Muscle layer of colon (tissue), 2 donors: ENCODE results near the gene CEP135.

Source experiments
- H3K27ac ChIP-seq: one replicate; pipeline ENCODE4 v1.7.0; 2013; ENCODE audit warnings: low read depth, mild to moderate bottlenecking, low read length, moderate library complexity
- H3K27me3 ChIP-seq, 2 donors: one replicate each; pipeline ENCODE4 v1.7.0; 2013; ENCODE audit warnings: low read length in 2 of 2, mild to moderate bottlenecking in 2 of 2; ENCODE audit not compliant: insufficient read depth in 2 of 2, control insufficient read depth in 1 of 2
- H3K36me3 ChIP-seq: one replicate; pipeline ENCODE4 v1.7.0; 2013; ENCODE audit warnings: mild to moderate bottlenecking, low read length; ENCODE audit not compliant: insufficient read depth
- H3K4me1 ChIP-seq: one replicate; pipeline ENCODE4 v1.7.0; 2013; ENCODE audit warnings: mild to moderate bottlenecking, low read length; ENCODE audit not compliant: insufficient read depth
- H3K4me3 ChIP-seq, 2 donors: one replicate each; pipeline ENCODE4 v1.7.0; 2013; ENCODE audit warnings: low read length in 2 of 2, low read depth in 1 of 2, mild to moderate bottlenecking in 1 of 2, moderate library complexity in 1 of 2
- H3K9ac ChIP-seq: one replicate; pipeline ENCODE4 v1.7.0; 2013; ENCODE audit warnings: low read length
- H3K9me3 ChIP-seq: one replicate; pipeline ENCODE4 v1.7.0; 2013; ENCODE audit warnings: mild to moderate bottlenecking, low read length
- donor health status: abdominal sarcoma.
- donor health status: Adenocarcinoma of cecum.

CEP135 gene

DNA sequence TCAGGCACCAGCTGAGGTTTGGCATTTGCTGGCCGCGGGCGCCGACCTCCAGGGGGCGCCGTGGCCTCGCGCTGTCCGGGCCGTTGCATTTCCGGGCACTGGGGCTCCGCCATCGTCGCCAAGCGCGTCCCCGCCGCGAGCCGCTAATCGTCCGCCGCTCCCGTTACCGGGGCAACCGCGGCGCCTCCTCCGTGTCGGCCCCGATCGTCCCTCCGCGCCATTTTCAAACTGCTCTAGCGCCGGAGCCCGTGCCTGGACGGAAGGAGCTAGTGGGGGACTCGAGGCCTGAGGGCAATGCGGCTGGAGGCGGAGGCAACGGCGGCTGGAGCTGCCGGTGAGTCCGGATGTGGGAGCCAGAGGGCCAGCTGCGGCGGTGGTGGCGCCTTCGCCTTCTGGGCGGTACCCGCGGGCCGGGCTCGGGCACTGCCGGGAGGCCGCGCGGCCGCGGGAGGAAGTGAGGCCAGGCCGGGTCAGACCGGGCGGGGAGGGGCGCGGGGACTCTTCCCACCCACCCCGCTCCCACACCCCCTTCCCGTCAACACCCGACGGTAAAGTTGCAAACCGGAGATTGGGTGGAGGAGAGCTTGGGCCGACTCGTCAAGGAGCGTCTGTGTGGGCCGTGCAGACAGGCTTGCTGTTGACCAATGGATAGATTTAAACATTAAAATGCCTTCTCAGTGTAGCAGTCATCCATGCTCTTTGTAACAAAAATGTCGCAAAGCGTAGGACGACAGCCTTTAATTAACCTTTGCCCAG is at the start of gene CEP135:
TSS of gene CEP135 (plus strand) at position 220 of the 756 bp plus-strand sequence. CDS start 3,186 bp downstream, outside the sequence.
- H3K9ac ChIP-seq = peak within 1 kb of the TSS; percentile 35
- no peaks in the 10 kb centered on the region for H3K9me3 ChIP-seq
- H3K4me3 ChIP-seq = peak within 1 kb of the TSS; percentile 75 to 85
- no peaks in the 10 kb centered on the region for H3K27me3 ChIP-seq
- H3K36me3 ChIP-seq = no peaks in the 10 kb centered on the region
- H3K27ac ChIP-seq = peak within 1 kb of the TSS; percentile 66
- peaks cover 18% of the 10 kb centered on the region for H3K4me1 ChIP-seq

DNA sequence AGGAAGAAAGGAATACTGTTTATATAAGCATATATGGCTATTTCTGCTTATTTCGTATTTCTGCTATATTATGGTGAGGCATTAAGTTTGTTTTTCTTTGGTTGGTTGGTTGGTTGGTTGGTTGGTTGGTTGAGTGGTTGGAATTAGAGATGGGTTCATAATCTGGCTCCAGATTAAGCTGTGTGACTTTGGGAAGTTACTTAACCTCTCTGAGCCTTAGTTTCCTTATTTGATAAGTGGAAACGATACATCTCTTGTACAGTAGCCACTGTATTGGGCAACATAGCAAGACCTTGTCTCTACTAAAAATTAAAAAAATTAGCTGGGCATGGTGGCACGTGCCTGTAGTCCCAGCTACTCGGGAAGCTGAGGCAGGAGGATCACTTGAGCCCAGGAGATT is 46.1 kb upstream of the CEP135 start:
- peaks cover 12% of the 10 kb centered on the region for H3K36me3 ChIP-seq
- H3K27me3 ChIP-seq = no peaks in the 10 kb centered on the region
- H3K4me3 ChIP-seq = no peak overlapping the region
- no peak overlapping the region for H3K9ac ChIP-seq
- H3K9me3 ChIP-seq = no peaks in the 10 kb centered on the region
- no peaks in the 10 kb centered on the region for H3K4me1 ChIP-seq
- H3K27ac ChIP-seq = no peak overlapping the region

- no peaks in the 10 kb centered on the region for H3K27me3 ChIP-seq
- H3K4me1 ChIP-seq = no peaks in the 10 kb centered on the region
- H3K4me3 ChIP-seq = no peak overlapping the region
- H3K9me3 ChIP-seq = no peaks in the 10 kb centered on the region
- peaks cover 12% of the 10 kb centered on the region for H3K36me3 ChIP-seq
- no peak overlapping the region for H3K9ac ChIP-seq
- H3K27ac ChIP-seq = no peak overlapping the region
Measured at GRCh38 chr4:55903577-55903976, 45.2 kb upstream of the CEP135 start.

DNA sequence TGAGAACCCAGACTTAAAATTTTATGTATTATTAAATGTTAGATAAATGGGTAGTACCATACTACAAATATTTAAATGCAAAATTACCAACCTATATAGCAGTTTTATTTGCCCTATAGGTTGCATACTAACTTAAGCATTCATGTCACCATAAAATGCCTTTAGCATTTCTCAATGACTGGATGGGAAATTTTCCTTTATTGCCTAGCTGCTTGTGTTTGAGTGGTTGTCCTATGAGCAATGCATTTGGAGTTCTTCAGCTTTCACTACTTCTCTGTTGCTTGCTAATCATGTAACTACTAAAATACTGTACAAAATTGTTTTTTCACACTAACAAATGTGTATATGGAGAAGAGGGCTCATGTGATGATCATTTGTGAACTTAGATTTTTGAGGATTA is 44.2 kb upstream of the CEP135 start:
- no peak overlapping the region for H3K4me3 ChIP-seq
- H3K27me3 ChIP-seq = no peaks in the 10 kb centered on the region
- H3K27ac ChIP-seq = no peak overlapping the region
- no peak overlapping the region for H3K9ac ChIP-seq
- no peaks in the 10 kb centered on the region for H3K9me3 ChIP-seq
- no peaks in the 10 kb centered on the region for H3K4me1 ChIP-seq
- H3K36me3 ChIP-seq = peaks cover 12% of the 10 kb centered on the region

- Histone ChIP-seq H3K27me3 (no peaks in the 10 kb centered on the region), H3K36me3 (peaks cover 10% of the 10 kb centered on the region), H3K9ac (no peak overlapping the region), H3K27ac (no peak overlapping the region), H3K9me3 (no peaks in the 10 kb centered on the region), H3K4me3 (no peak overlapping the region), H3K4me1 (no peaks in the 10 kb centered on the region)
Measured at GRCh38 chr4:55906323-55906722, 42.4 kb upstream of the CEP135 start.

- Histone ChIP-seq H3K9me3 (no peaks in the 10 kb centered on the region), H3K9ac (no peak overlapping the region), H3K27ac (no peak overlapping the region), H3K36me3 (peaks cover 10% of the 10 kb centered on the region), H3K4me1 (no peaks in the 10 kb centered on the region), H3K27me3 (no peaks in the 10 kb centered on the region), H3K4me3 (no peak overlapping the region)
Measured at GRCh38 chr4:55906989-55907388, 41.8 kb upstream of the CEP135 start.

GRCh38 chr4:55907469-55907868 is 41.3 kb upstream of the CEP135 start:
- Histone ChIP-seq H3K36me3 (peaks cover 10% of the 10 kb centered on the region), H3K9ac (no peak overlapping the region), H3K4me3 (no peak overlapping the region), H3K4me1 (no peaks in the 10 kb centered on the region), H3K27ac (no peak overlapping the region), H3K9me3 (no peaks in the 10 kb centered on the region), H3K27me3 (no peaks in the 10 kb centered on the region)

GRCh38 chr4:55910140-55910539 is 38.6 kb upstream of the CEP135 start:
- Histone ChIP-seq H3K4me3 (no peak overlapping the region), H3K36me3 (no peaks in the 10 kb centered on the region), H3K9me3 (no peaks in the 10 kb centered on the region), H3K4me1 (no peaks in the 10 kb centered on the region), H3K27me3 (no peaks in the 10 kb centered on the region), H3K27ac (no peak overlapping the region), H3K9ac (no peak overlapping the region)

DNA sequence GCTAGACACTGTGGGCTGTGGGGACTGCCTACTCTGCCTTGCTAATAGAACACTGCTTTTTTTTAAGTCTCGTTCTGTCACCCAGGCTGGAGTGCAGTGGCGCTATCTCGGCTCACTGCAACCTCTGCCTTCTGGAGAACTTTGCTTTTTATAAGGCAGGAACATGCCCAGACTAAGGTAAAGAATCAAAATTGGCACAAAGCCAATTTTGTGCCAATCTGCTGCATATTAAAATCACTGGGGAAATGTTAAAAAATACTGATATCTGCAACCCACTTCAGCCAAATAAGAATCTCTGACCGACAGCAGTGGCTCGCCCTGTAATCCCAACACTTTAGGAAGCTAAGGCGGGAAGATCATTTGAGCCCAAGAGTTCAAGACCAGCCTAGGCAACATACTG is 36.5 kb upstream of the CEP135 start:
- Histone ChIP-seq H3K9me3 (no peaks in the 10 kb centered on the region), H3K27me3 (no peaks in the 10 kb centered on the region), H3K9ac (no peak overlapping the region), H3K4me3 (no peak overlapping the region), H3K4me1 (no peaks in the 10 kb centered on the region), H3K27ac (no peak overlapping the region), H3K36me3 (no peaks in the 10 kb centered on the region)

DNA sequence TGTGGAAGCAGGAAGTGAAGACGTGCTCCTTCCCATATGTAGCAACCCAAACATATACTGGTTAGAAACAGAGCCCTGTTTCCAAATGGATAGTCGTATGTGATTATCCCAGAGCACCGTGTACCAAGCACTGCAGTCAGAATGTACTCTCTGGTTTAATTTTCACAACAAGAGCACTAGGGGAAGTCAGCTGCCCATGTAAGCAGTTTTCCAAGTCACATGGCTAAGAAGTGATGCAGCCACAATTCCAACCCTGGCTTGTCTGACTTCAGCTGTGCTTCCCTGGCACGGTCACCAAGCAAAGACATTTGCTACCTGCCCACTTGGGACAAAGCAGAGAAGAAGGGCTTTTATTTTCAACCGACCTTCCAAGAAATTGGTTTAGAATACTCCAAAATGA is 28.2 kb upstream of the CEP135 start:
- Histone ChIP-seq H3K4me1 (no peaks in the 10 kb centered on the region), H3K27ac (no peak overlapping the region), H3K27me3 (no peaks in the 10 kb centered on the region), H3K9me3 (no peaks in the 10 kb centered on the region), H3K36me3 (no peaks in the 10 kb centered on the region), H3K4me3 (no peak overlapping the region), H3K9ac (no peak overlapping the region)

- H3K27ac ChIP-seq = no peak overlapping the region
- no peaks in the 10 kb centered on the region for H3K4me1 ChIP-seq
- H3K36me3 ChIP-seq = no peaks in the 10 kb centered on the region
- H3K27me3 ChIP-seq = no peaks in the 10 kb centered on the region
- no peaks in the 10 kb centered on the region for H3K9me3 ChIP-seq
- H3K4me3 ChIP-seq = no peak overlapping the region
- no peak overlapping the region for H3K9ac ChIP-seq
Measured at GRCh38 chr4:55921093-55921492, 27.7 kb upstream of the CEP135 start.

- no peaks in the 10 kb centered on the region for H3K27me3 ChIP-seq
- no peak overlapping the region for H3K27ac ChIP-seq
- H3K4me1 ChIP-seq = no peaks in the 10 kb centered on the region
- H3K9ac ChIP-seq = no peak overlapping the region
- no peak overlapping the region for H3K4me3 ChIP-seq
- no peaks in the 10 kb centered on the region for H3K36me3 ChIP-seq
- H3K9me3 ChIP-seq = no peaks in the 10 kb centered on the region
Measured at GRCh38 chr4:55925241-55925640, 23.5 kb upstream of the CEP135 start.
